Fibroblast of mammary gland (primary cell): ENCODE results near the gene NCK2.

ENCODE experiments used
- DNase-seq: peaks from one replicate; pipeline ENCODE4 v3.0.0-alpha.2; 2010; ENCODE audit warnings: low read depth
- H3K4me3 ChIP-seq: 2 replicates; pipeline ENCODE4 v1.5.1; 2011; ENCODE audit warnings: low read depth, mild to moderate bottlenecking, low read length, moderate library complexity; ENCODE audit not compliant: control insufficient read depth
- CTCF ChIP-seq: conservative IDR thresholded peaks from 2 replicates; pipeline ENCODE4 v1.5.1; 2011; ENCODE audit warnings: low read depth, low read length, inconsistent platforms; ENCODE audit not compliant: control insufficient read depth, insufficient read depth

The NCK2 gene

GRCh38 chr2:105848367-105848766 lies 103.7 kb downstream of the NCK2 start:
- no peak for DNase-seq
- TF ChIP-seq CTCF, result no peak
- no peak overlapping the region for H3K4me3 ChIP-seq

GRCh38 chr2:105849431-105850179 lies 104.9 kb downstream of the NCK2 start:
- no peak for TF ChIP-seq CTCF
- DNase-seq, result no peak
- H3K4me3 ChIP-seq, result no peak overlapping the region

- no peak for TF ChIP-seq CTCF
- DNase-seq, result no peak
- no peak overlapping the region for H3K4me3 ChIP-seq
Observed at GRCh38 chr2:105852066-105852465, 107.4 kb downstream of the NCK2 start.

- no peak for DNase-seq
- no peak for TF ChIP-seq CTCF
- H3K4me3 ChIP-seq, result no peak overlapping the region
Observed at GRCh38 chr2:105853354-105854088, 108.8 kb downstream of the NCK2 start.

- no peak for TF ChIP-seq CTCF
- DNase-seq, result no peak
- no peak overlapping the region for H3K4me3 ChIP-seq
Observed at GRCh38 chr2:105854972-105855371, 110.3 kb downstream of the NCK2 start.

- H3K4me3 ChIP-seq, result no peak overlapping the region
- no peak for DNase-seq
- TF ChIP-seq CTCF, result no peak
Observed at GRCh38 chr2:105856581-105856980, 111.9 kb downstream of the NCK2 start.
